HCT116 (cell line): ENCODE measurements around the gene BST2. TPM values are rescaled to one million over a fixed set of nuclear protein-coding genes. Genes with fewer than 3 reads are reported as not detected.

Experiments
- ATAC-seq: fragments of 200-7000 bp; cut with Tn5 transposase; 2 replicates; pipeline ENCODE4 v1.9.1; 2020; ENCODE audit warnings: mild to moderate bottlenecking, moderate library complexity
- BruUV-seq: library from RNA; stranded (reverse); fragments of 400-500 nt; replicated peaks from 2 replicates; lab custom pipeline; 2021; lab: Mats Ljungman, UMichigan
- CTCF ChIA-PET: fragments of 300-600 bp; sonication (Branson Sonifier 250); formaldehyde crosslinking; loops from one replicate; lab custom pipeline; 2021; ENCODE audit warnings: antibody characterized with exemption; lab: Charles Lee
- POLR2A ChIA-PET: fragments of 300-600, 350-600 bp; sonication (Branson Sonifier 250); formaldehyde crosslinking; loops from one replicate; lab custom pipeline; 2021; ENCODE audit warnings: antibody characterized with exemption; lab: Charles Lee
- RAD21 ChIA-PET, 2 experiments: fragments of 300-600 bp; sonication (Branson Sonifier 250); formaldehyde crosslinking; loops; one replicate each; lab custom pipeline; 2023; ENCODE audit warnings: low total read pairs in 2 of 2; ENCODE audit not compliant: uncharacterized antibody in 2 of 2, unreplicated experiment in 2 of 2, low non-redundant PET in 1 of 2; lab: Charles Lee
- DNase-seq: peaks from one replicate; pipeline ENCODE4 v3.0.0-alpha.2; 2010; ENCODE audit warnings: low read depth, low spot score
- H2AFZ ChIP-seq: fragments of 200-600 bp; shearing (Covaris generic), sonication (generic); 2 replicates; pipeline ENCODE4 v1.6.1; 2017; ENCODE audit warnings: low read depth, mixed run types, mixed read lengths, antibody characterized with exemption, low read length; ENCODE audit not compliant: poor library complexity, severe bottlenecking
- H3K27ac ChIP-seq: 2 replicates; pipeline ENCODE4 v1.5.1; 2012; ENCODE audit warnings: low read depth, low read length
- H3K27me3 ChIP-seq: fragments of 200-600 bp; sonication (generic); 2 replicates; pipeline ENCODE4 v1.6.1; 2016; ENCODE audit warnings: mixed run types, low read length, mixed read lengths; ENCODE audit not compliant: insufficient read depth
- H3K36me3 ChIP-seq, 2 experiments: fragments of 200-500 bp in 1 of 2; fragments of 200-600 bp in 1 of 2; sonication (Bioruptor generic) in 1 of 2; sonication (generic) in 1 of 2; 2 replicates each; pipeline versions ENCODE4 v1.5.1 to v1.6.1; 2014 to 2016; ENCODE audit warnings: low read length in 2 of 2, inconsistent platforms in 1 of 2, mixed read lengths in 1 of 2, mixed run types in 1 of 2; ENCODE audit not compliant: insufficient read depth in 2 of 2, control insufficient read depth in 1 of 2
- H3K4me1 ChIP-seq, 2 experiments: fragments of 200-600 bp in 1 of 2; sonication (generic) in 1 of 2; 2 replicates each; pipeline versions ENCODE4 v1.5.1 to v1.6.1; 2012 to 2017; ENCODE audit warnings: low read length in 2 of 2, inconsistent platforms in 1 of 2, mild to moderate bottlenecking in 1 of 2, mixed read lengths in 1 of 2, mixed run types in 1 of 2, moderate library complexity in 1 of 2; ENCODE audit not compliant: insufficient read depth in 2 of 2, control insufficient read depth in 1 of 2
- H3K4me2 ChIP-seq: fragments of 200-600 bp; sonication (generic); 2 replicates; pipeline ENCODE4 v1.6.1; 2017; ENCODE audit warnings: mixed run types, low read length, mixed read lengths
- H3K4me3 ChIP-seq, 2 experiments: fragments of 200-600 bp in 1 of 2; sonication (generic) in 1 of 2; replicated peaks in 1 of 2; 2 replicates each; pipeline ENCODE4 v1.5.1; 2011 to 2016; ENCODE audit warnings: low read length in 2 of 2, control low read depth in 1 of 2, low read depth in 1 of 2, mild to moderate bottlenecking in 1 of 2, mixed read lengths in 1 of 2, mixed run types in 1 of 2
- H3K79me2 ChIP-seq: fragments of 200-600 bp; sonication (generic); 2 replicates; pipeline ENCODE4 v1.6.1; 2017; ENCODE audit warnings: mild to moderate bottlenecking, mixed run types, low read length, moderate library complexity, mixed read lengths; ENCODE audit not compliant: insufficient read depth
- H3K9ac ChIP-seq: fragments of 200-600 bp; sonication (generic); 2 replicates; pipeline ENCODE4 v1.6.1; 2016; ENCODE audit warnings: low read length, mixed read lengths
- H3K9me2 ChIP-seq: fragments of 200-600 bp; sonication (generic), shearing (Covaris generic); 2 replicates; pipeline ENCODE4 v1.6.1; 2017; ENCODE audit warnings: mixed run types, mild to moderate bottlenecking, moderate library complexity; ENCODE audit not compliant: insufficient read depth
- H3K9me3 ChIP-seq, 2 experiments: fragments of 200-500 bp in 1 of 2; fragments of 200-600 bp in 1 of 2; sonication (Bioruptor generic) in 1 of 2; sonication (generic) in 1 of 2; 2 replicates each; pipeline ENCODE4 v1.6.1; 2014 to 2017; ENCODE audit warnings: low read length in 2 of 2, mixed read lengths in 2 of 2, inconsistent platforms in 1 of 2, low read depth in 1 of 2, mild to moderate bottlenecking in 1 of 2, mixed run types in 1 of 2, moderate library complexity in 1 of 2; ENCODE audit not compliant: control insufficient read depth in 1 of 2, insufficient read depth in 1 of 2
- H4K20me1 ChIP-seq: fragments of 200-600 bp; sonication (generic), shearing (Covaris generic); 2 replicates; pipeline ENCODE4 v1.6.1; 2017; ENCODE audit warnings: mixed run types, mild to moderate bottlenecking, moderate library complexity; ENCODE audit not compliant: insufficient read depth
- CTCF ChIP-seq, 3 experiments: fragments of 200-600 bp in 1 of 3; sonication (generic) in 1 of 3; IDR thresholded peaks in 2 of 3; conservative IDR thresholded peaks in 1 of 3; 2 replicates each; pipeline ENCODE4 v1.5.1; 2012 to 2017; ENCODE audit warnings: low read depth in 2 of 3, low read length in 2 of 3, antibody characterized with exemption in 1 of 3, borderline replicate concordance in 1 of 3, control low read depth in 1 of 3, mild to moderate bottlenecking in 1 of 3, mixed read lengths in 1 of 3, mixed run types in 1 of 3, moderate library complexity in 1 of 3; ENCODE audit not compliant: insufficient read depth in 1 of 3
- ELF1 ChIP-seq: IDR thresholded peaks from 2 replicates; pipeline ENCODE4 v1.6.1; 2012; ENCODE audit warnings: low read depth, borderline replicate concordance
- EZH2 ChIP-seq: fragments of 200-600 bp; sonication (generic); IDR thresholded peaks from 2 replicates; pipeline ENCODE4 v1.6.1; 2017; ENCODE audit warnings: antibody characterized with exemption, mixed run types
- EZH2phosphoT487 ChIP-seq: fragments of 200-600 bp; IDR thresholded peaks from 2 replicates; pipeline ENCODE4 v1.6.1; 2018; ENCODE audit warnings: antibody characterized with exemption, borderline replicate concordance
- FOSL1 ChIP-seq: IDR thresholded peaks from 2 replicates; pipeline ENCODE4 v1.6.1; 2012; ENCODE audit warnings: low read depth
- JUND ChIP-seq: IDR thresholded peaks from 2 replicates; pipeline ENCODE4 v1.6.1; 2012
- REST ChIP-seq: IDR thresholded peaks from 2 replicates; pipeline ENCODE4 v1.6.1; 2012; ENCODE audit warnings: low read depth
- SRF ChIP-seq: IDR thresholded peaks from 2 replicates; pipeline ENCODE4 v1.6.1; 2012; ENCODE audit warnings: low read depth
- YY1 ChIP-seq: IDR thresholded peaks from 2 replicates; pipeline ENCODE4 v1.6.1; 2011; ENCODE audit warnings: low read length, low read depth, moderate library complexity, mild to moderate bottlenecking; ENCODE audit not compliant: insufficient replicate concordance; ENCODE audit errors: extremely low read depth
- ZNF274 ChIP-seq: fragments of 200-500 bp; sonication (Bioruptor generic); IDR thresholded peaks from 2 replicates; pipeline ENCODE4 v1.6.1; 2014; ENCODE audit warnings: mild to moderate bottlenecking, low read depth, low read length, inconsistent platforms
- intact Hi-C: fragments of 100-400 bp; cut with micrococcal nuclease; formaldehyde crosslinking; loops from 2 replicates; pipeline ENCODE4 v1.10.0; 2022
- total RNA-seq: library from RNA; stranded (reverse); gene quantifications from one replicate; pipeline ENCODE4 v1.2.1, GENCODE V29; 2021; ENCODE audit not compliant: unreplicated experiment

Gene BST2
- total RNA-seq, 1 experiment from 2014 or later = 5.4 TPM

- Histone ChIP-seq H3K27ac (no peak overlapping the region), H3K4me2 (no peak overlapping the region), H3K79me2 (no peaks in the 10 kb centered on the region), H3K4me1 (peaks cover 0 to 15% of the 10 kb centered on the region in 2 experiments; a peak in 2 of 4 replicates), H3K27me3 (no peaks in the 10 kb centered on the region), H3K9me3 (no peaks in the 10 kb centered on the region), H3K9ac (no peak overlapping the region), H3K4me3 (no peak overlapping the region), H2AFZ (no peak overlapping the region), H3K36me3 (no peaks in the 10 kb centered on the region), H4K20me1 (no peaks in the 10 kb centered on the region), H3K9me2 (no peaks in the 10 kb centered on the region)
- ChIA-PET RAD21 (interaction anchor here in 1 of 2 experiments (0.7 kb wide), 1 partner anchor 21 kb away, joined by 3 read pairs; the partner anchor contains the start of gene MVB12A), CTCF (no interaction called here), POLR2A (no interaction called here)
- BruUV-seq = no TSS peak
- TF ChIP-seq EZH2phosphoT487 (no peak), EZH2 (no peak), JUND (no peak), ELF1 (no peak), SRF (no peak), YY1 (no peak), CTCF (IDR thresholded peaks at IDR 0.05 in 2 of 3, conservative IDR thresholded peaks at IDR 0.05 in 1 of 3; ENCODE audit: borderline replicate concordance in 1 of 3, insufficient read depth in 1 of 3, low read depth in 2 of 3, low read length in 2 of 3) (no peak), ZNF274 (no peak), FOSL1 (no peak), REST (no peak)
- no peak for DNase-seq
- ATAC-seq = no peak
- intact Hi-C loops = loop anchor here (5.0 kb wide), 2 partner anchors 53 to 458 kb away; partner anchors contain the start of gene RPL18A
Measured at GRCh38 chr19:17398902-17399527, 6.4 kb downstream of the BST2 start.
